GM12874 (cell line): Measurements from ENCODE around the gene MAP4K4.

Source experiments
- CTCF ChIP-seq: IDR thresholded peaks from 2 replicates; pipeline ENCODE4 v1.5.1; 2011; ENCODE audit warnings: low read depth, mild to moderate bottlenecking, control low read depth, low read length, moderate library complexity; ENCODE audit not compliant: insufficient read depth

The MAP4K4 gene

GRCh38 chr2:101803945-101804696, 106.6 kb downstream of the MAP4K4 start:
- TF ChIP-seq CTCF: no peak

GRCh38 chr2:101805152-101806088, 107.9 kb downstream of the MAP4K4 start:
- TF ChIP-seq CTCF: no peak

GRCh38 chr2:101806123-101806522, 108.6 kb downstream of the MAP4K4 start:
- TF ChIP-seq CTCF: no peak

- TF ChIP-seq CTCF: no peak
Observed at GRCh38 chr2:101806701-101807100, 109.2 kb downstream of the MAP4K4 start.

- TF ChIP-seq CTCF: no peak
Observed at GRCh38 chr2:101807242-101807641, 109.7 kb downstream of the MAP4K4 start.

- TF ChIP-seq CTCF: no peak
Observed at GRCh38 chr2:101808006-101808562, 110.6 kb downstream of the MAP4K4 start.

GRCh38 chr2:101809698-101810097, 112.2 kb downstream of the MAP4K4 start:
- TF ChIP-seq CTCF: no peak
